Lower lobe of right lung (tissue), 2 donors: ENCODE data around the gene ZNF491. TPM values are rescaled to one million over a fixed set of nuclear protein-coding genes. Genes with fewer than 3 reads are reported as not detected.
"Not testable (repeated sequence)": the region's sequence is repeated elsewhere in the genome, so short reads cannot be mapped to it uniquely, and the experiment has no call there.

Experiments used
- ATAC-seq, 2 donors: fragments of 200-7000 bp; cut with Tn5 transposase; one replicate each; pipeline ENCODE4 v1.9.1; 2020 to 2022; ENCODE audit warnings: mild to moderate bottlenecking in 2 of 2, moderate library complexity in 2 of 2
- DNase-seq: peaks from one replicate; pipeline ENCODE4 v3.0.0-alpha.2; 2020
- H3K27ac ChIP-seq: fragments of 200-600 bp; one replicate; pipeline ENCODE4 v1.8.0; 2022
- H3K27me3 ChIP-seq: fragments of 200-600 bp; one replicate; pipeline ENCODE4 v1.8.0; 2022; ENCODE audit warnings: low read depth
- H3K36me3 ChIP-seq: fragments of 200-600 bp; one replicate; pipeline ENCODE4 v1.8.0; 2022; ENCODE audit warnings: mild to moderate bottlenecking
- H3K4me1 ChIP-seq: fragments of 200-600 bp; one replicate; pipeline ENCODE4 v1.8.0; 2022
- H3K4me3 ChIP-seq: fragments of 200-600 bp; one replicate; pipeline ENCODE4 v1.8.0; 2022; ENCODE audit warnings: mild to moderate bottlenecking
- H3K9me3 ChIP-seq: fragments of 200-600 bp; one replicate; pipeline ENCODE4 v1.8.0; 2022
- CTCF ChIP-seq: fragments of 200-600 bp; IDR thresholded peaks from one replicate; pipeline ENCODE4 v1.8.0; 2022; ENCODE audit warnings: antibody characterized with exemption, mild to moderate bottlenecking
- intact Hi-C: fragments of 100-400 bp; cut with DNase I; formaldehyde crosslinking; loops from one replicate; pipeline ENCODE4 v1.11.0; 2022
- total RNA-seq: library from RNA; stranded (reverse); fragmentation: NEBNext Ultra II Directional; extraction: Animal tissue kit (Norgen Biotek cat#: 25700); gene quantifications from one replicate; pipeline ENCODE4 v1.2.1, GENCODE V29; 2021
- donor health status: DM: no; HTN: yes; CAD: no; lungs with severe emphysema.

ZNF491 gene
- total RNA-seq, 1 donor from 2014 or later, result 2.3 TPM

- no peaks in the 10 kb centered on the region for H3K36me3 ChIP-seq
- intact Hi-C loops, result no loop called here
- H3K4me3 ChIP-seq, result peak within 1 kb of the TSS; percentile 78
- DNase-seq, result peak; percentile 95
- H3K27ac ChIP-seq, result peak within 1 kb of the TSS; percentile 75
- ATAC-seq, result peak; percentile 99 to 100
- peaks cover 18% of the 10 kb centered on the region for H3K4me1 ChIP-seq
- no peaks in the 10 kb centered on the region for H3K9me3 ChIP-seq
- no peak for TF ChIP-seq CTCF
- H3K27me3 ChIP-seq, result no peaks in the 10 kb centered on the region
Observed at GRCh38 chr19:11848594-11849469, 50.5 kb downstream of the ZNF491 start, which contains the start of gene ZNF439. ZNF439 (plus strand) TSS chr19:11848726; CDS start chr19:11848868, 142 bp downstream.

- H3K4me3 ChIP-seq, H3K27ac ChIP-seq, H3K36me3 ChIP-seq, H3K27me3 ChIP-seq, ATAC-seq, H3K9me3 ChIP-seq, DNase-seq, intact Hi-C loops: not testable (repeated sequence)
- peaks cover 18% of the 10 kb centered on the region for H3K4me1 ChIP-seq
Observed at GRCh38 chr19:11850289-11850688, 52.0 kb downstream of the ZNF491 start.

- Histone ChIP-seq H3K27me3 (no peaks in the 10 kb centered on the region), H3K9me3 (no peaks in the 10 kb centered on the region), H3K4me3 (no peak overlapping the region), H3K36me3 (peaks cover 4% of the 10 kb centered on the region), H3K27ac (no peak overlapping the region), H3K4me1 (peaks cover 13% of the 10 kb centered on the region)
- no peak for TF ChIP-seq CTCF
- DNase-seq (no peak), ATAC-seq (no peak)
- intact Hi-C loops, result no loop called here
Observed at GRCh38 chr19:11853358-11853757, 55.0 kb downstream of the ZNF491 start.

- peaks cover 4% of the 10 kb centered on the region for H3K36me3 ChIP-seq
- intact Hi-C loops, result no loop called here
- H3K4me3 ChIP-seq, result no peak overlapping the region
- no peaks in the 10 kb centered on the region for H3K27me3 ChIP-seq
- ATAC-seq (peak; percentile 90 to 94), DNase-seq (peak; percentile 66)
- no peaks in the 10 kb centered on the region for H3K4me1 ChIP-seq
- no peak for TF ChIP-seq CTCF
- peaks cover 9% of the 10 kb centered on the region for H3K9me3 ChIP-seq
- H3K27ac ChIP-seq, result peak overlapping the region; percentile 24
Observed at GRCh38 chr19:11856596-11857250, 58.4 kb downstream of the ZNF491 start.

Other genes with a start within 250 kb of the ZNF491 start
- gene ELOF1, start 239.3 kb upstream of the ZNF491 start, total RNA-seq, result 44.3 TPM
- gene ACP5, start 220.9 kb upstream of the ZNF491 start, total RNA-seq, result 650 TPM
- 9.4 TPM for gene ZNF627, start 201.0 kb upstream of the ZNF491 start, total RNA-seq
- 5.6 TPM for gene ZNF823, start 59.6 kb upstream of the ZNF491 start, total RNA-seq
- gene ZNF441, start 31.5 kb upstream of the ZNF491 start, total RNA-seq, result 5.8 TPM
- gene ZNF440, start 15.8 kb downstream of the ZNF491 start, total RNA-seq, result 21.7 TPM
- 11.2 TPM for gene ZNF439, start 50.2 kb downstream of the ZNF491 start, total RNA-seq
- gene ZNF69, start 89.3 kb downstream of the ZNF491 start, total RNA-seq, result 12.2 TPM
- 13.4 TPM for gene ZNF700, start 126.6 kb downstream of the ZNF491 start, total RNA-seq
- 5.2 TPM for gene ZNF763, start 166.5 kb downstream of the ZNF491 start, total RNA-seq
- 5.1 TPM for gene ZNF433, start 237.2 kb downstream of the ZNF491 start, total RNA-seq